Heart right ventricle (tissue), 16 donors: ENCODE results near the gene CRYBA1. TPM values are rescaled to one million over a fixed set of nuclear protein-coding genes. Genes with fewer than 3 reads are reported as not detected.

Source experiments
- ATAC-seq, 8 donors: fragments of 200-7000 bp; cut with Tn5 transposase; one replicate each; pipeline ENCODE4 v1.9.1; 2020; ENCODE audit warnings: mild to moderate bottlenecking in 8 of 8, moderate library complexity in 8 of 8, moderate number of reproducible peaks in 1 of 8
- DNase-seq, 2 donors: peaks; one replicate each; pipeline ENCODE4 v3.0.0-alpha.2; 2020
- H3K27ac ChIP-seq, 10 donors: fragments of 200-600 bp; sonication (generic) in 2 of 10; one replicate each; pipeline versions ENCODE4 v1.5.0 to v1.8.0; 2020 to 2022; ENCODE audit warnings: mild to moderate bottlenecking in 3 of 10
- H3K27me3 ChIP-seq, 7 donors: fragments of 200-600 bp; one replicate each; pipeline ENCODE4 v1.8.0; 2021 to 2022; ENCODE audit warnings: mild to moderate bottlenecking in 2 of 7
- H3K36me3 ChIP-seq, 9 donors: fragments of 200-600 bp; sonication (generic) in 1 of 9; one replicate each; pipeline versions ENCODE4 v1.5.0 to v1.8.0; 2020 to 2022; ENCODE audit warnings: mild to moderate bottlenecking in 2 of 9
- H3K4me1 ChIP-seq, 9 donors: fragments of 200-600 bp; sonication (generic) in 1 of 9; one replicate each; pipeline versions ENCODE4 v1.5.0 to v1.8.0; 2020 to 2022; ENCODE audit warnings: mild to moderate bottlenecking in 4 of 9
- H3K4me3 ChIP-seq, 10 donors: fragments of 200-600 bp; sonication (generic) in 2 of 10; one replicate each; pipeline versions ENCODE4 v1.5.0 to v1.8.0; 2020 to 2022; ENCODE audit warnings: mild to moderate bottlenecking in 7 of 10, moderate library complexity in 2 of 10
- H3K9me3 ChIP-seq, 11 donors: fragments of 200-600 bp in 10 of 11; sonication (generic) in 2 of 11; one replicate each; pipeline versions ENCODE4 v1.5.0 to v1.8.0; 2013 to 2022; ENCODE audit warnings: mild to moderate bottlenecking in 2 of 11, control low read depth in 1 of 11, moderate library complexity in 1 of 11
- WGBS, 2 donors: extraction: QIAGEN DNeasy Blood & Tissue Kit; methylation state at CpG; one replicate each; pipeline ENCODE4 v1.1.7; 2013; ENCODE audit warnings: inconsistent platforms in 1 of 2; 5-methylcytosine and 5-hydroxymethylcytosine counted together
- intact Hi-C, 10 donors: fragments of 100-400 bp; cut with DNase I; formaldehyde crosslinking; loops; one replicate each; pipeline versions ENCODE4 v1.11.1 to v1.14.2; 2022
- polyA plus RNA-seq, 2 donors: library from polyadenylated mRNA; stranded (reverse); fragments of 200-250 nt; gene quantifications; one replicate each; pipeline ENCODE4 v1.2.3, GENCODE V29; 2013
- total RNA-seq, 10 donors: library from RNA; stranded (reverse); fragmentation: NEBNext Ultra II Directional in 3 of 10; extraction: Animal tissue kit (Norgen Biotek cat#: 25700) in 3 of 10; gene quantifications; one replicate each; pipeline versions ENCODE4 v1.2.1 to v1.2.4, GENCODE V29; 2021 to 2023
- TF ChIP-seq, protein P1 (sequence below), 9 donors: fragments of 200-600 bp; sonication (generic) in 2 of 9; IDR thresholded peaks; one replicate each; pipeline versions ENCODE4 v1.5.0 to v1.8.0; 2021 to 2022; ENCODE audit warnings: antibody characterized with exemption in 9 of 9, mild to moderate bottlenecking in 5 of 9, moderate library complexity in 1 of 9
- donor health status: Arrhythmogenic right ventricular cardiomyopathy.
- donor health status: ischemic (EF 13 %, LVEDD 7.1; RV severe dilation, severe dysfunction).
- donor health status: healthy with polysubstance abuse.
- donor health status: DM: no; HTN: yes; CAD: no.
- donor health status: DM: no; HTN: no; CAD: no.
- donor health status: ischemic (EF 25% LVEDD 6.9; RV normal size, moderate dysfunction).
- donor health status: ischemic (EF 25% LVEDD 5.7; RV mildly dilated, moderate dysfunction).
- donor health status: healthy.
- donor health status: DM: yes; HTN: yes; CAD: no.
- donor health status: Ischemic cardiomyopathy.
- donor health status: ischemic (EF 35%, LVEDD 5.7; RV mildly dilated, moderate dysfunction).
- donor health status: nonischemic (EF 11% LVEDD 7.7; RV severe dilation, severe dysfunction).
- donor health status: DM: yes; HTN: yes; CAD: no.
- donor health status: PGD.
- donor health status: ischemic (EF 29% LVEDD 5.4; RV normal size, mild dysfunction).
- donor health status: nonischemic (EF 23%, LVEDD 6.1; RV moderate dilation, normal function).

Gene CRYBA1
- total and polyA plus RNA-seq, 12 donors: not detected

DNA sequence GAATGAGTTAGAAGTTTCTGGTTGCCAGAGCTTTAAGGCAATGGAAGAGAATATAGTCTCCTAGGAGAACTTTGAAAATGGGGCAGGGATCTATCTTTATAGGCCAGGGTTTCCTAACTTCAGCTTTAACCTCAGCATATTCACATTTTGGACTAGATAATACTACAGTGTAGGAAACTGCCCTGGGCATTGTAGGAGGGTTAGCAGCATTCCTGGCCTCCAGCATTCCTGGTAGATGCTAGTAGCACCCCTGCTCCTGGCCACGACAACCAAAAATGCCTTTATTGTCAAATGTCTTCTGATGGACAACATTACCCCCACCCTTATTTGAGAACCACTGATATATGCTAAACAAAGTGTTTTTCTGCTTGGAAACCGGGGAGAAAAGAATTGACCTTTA, 38.7 kb upstream of the CRYBA1 start:
- intact Hi-C loops: no loop called here
- Histone ChIP-seq H3K4me1 (peaks cover 0 to 12% (median 0%) of the 10 kb centered on the region in 9 donors), H3K27ac (no peak overlapping the region), H3K9me3 (no peaks in the 10 kb centered on the region), H3K36me3 (no peaks in the 10 kb centered on the region), H3K4me3 (no peak overlapping the region), H3K27me3 (no peaks in the 10 kb centered on the region)
- ATAC-seq (no peak), DNase-seq (no peak)
- TF ChIP-seq, protein P1, sequence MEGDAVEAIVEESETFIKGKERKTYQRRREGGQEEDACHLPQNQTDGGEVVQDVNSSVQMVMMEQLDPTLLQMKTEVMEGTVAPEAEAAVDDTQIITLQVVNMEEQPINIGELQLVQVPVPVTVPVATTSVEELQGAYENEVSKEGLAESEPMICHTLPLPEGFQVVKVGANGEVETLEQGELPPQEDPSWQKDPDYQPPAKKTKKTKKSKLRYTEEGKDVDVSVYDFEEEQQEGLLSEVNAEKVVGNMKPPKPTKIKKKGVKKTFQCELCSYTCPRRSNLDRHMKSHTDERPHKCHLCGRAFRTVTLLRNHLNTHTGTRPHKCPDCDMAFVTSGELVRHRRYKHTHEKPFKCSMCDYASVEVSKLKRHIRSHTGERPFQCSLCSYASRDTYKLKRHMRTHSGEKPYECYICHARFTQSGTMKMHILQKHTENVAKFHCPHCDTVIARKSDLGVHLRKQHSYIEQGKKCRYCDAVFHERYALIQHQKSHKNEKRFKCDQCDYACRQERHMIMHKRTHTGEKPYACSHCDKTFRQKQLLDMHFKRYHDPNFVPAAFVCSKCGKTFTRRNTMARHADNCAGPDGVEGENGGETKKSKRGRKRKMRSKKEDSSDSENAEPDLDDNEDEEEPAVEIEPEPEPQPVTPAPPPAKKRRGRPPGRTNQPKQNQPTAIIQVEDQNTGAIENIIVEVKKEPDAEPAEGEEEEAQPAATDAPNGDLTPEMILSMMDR (IDR thresholded peaks at IDR 0.05): no peak
- 91 to 96% methylated on average over 2 of the region's 2 CpGs for WGBS, 2 donors

DNA sequence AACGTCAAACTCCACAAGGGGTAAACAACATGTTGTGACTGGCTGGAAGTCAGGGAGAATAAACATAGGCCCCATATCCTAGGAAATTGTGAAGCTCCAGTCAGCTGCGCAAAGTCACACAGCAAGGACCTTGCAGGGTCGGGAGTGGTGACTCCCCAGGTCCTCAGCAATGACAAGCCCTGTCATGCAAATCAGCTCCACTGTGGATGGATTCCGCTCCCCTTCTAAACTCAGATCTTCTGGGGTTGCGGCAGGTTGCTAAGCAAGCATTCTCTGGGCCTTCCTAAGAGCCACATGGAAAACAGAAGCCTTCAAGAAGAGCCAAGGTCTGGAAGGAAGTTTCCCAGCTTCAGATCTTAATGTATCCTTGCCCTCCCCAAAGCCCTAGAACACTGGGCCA, 37.6 kb upstream of the CRYBA1 start:
- Histone ChIP-seq H3K4me3 (no peak overlapping the region), H3K4me1 (peaks cover 0 to 12% (median 0%) of the 10 kb centered on the region in 9 donors), H3K27me3 (no peaks in the 10 kb centered on the region), H3K36me3 (no peaks in the 10 kb centered on the region), H3K9me3 (no peaks in the 10 kb centered on the region), H3K27ac (no peak overlapping the region)
- intact Hi-C loops: no loop called here
- TF ChIP-seq, protein P1 (IDR thresholded peaks at IDR 0.05): no peak
- WGBS, 2 donors: 90 to 93% methylated on average over 5 of the region's 5 CpGs
- DNase-seq: no peak
- no peak for ATAC-seq

DNA sequence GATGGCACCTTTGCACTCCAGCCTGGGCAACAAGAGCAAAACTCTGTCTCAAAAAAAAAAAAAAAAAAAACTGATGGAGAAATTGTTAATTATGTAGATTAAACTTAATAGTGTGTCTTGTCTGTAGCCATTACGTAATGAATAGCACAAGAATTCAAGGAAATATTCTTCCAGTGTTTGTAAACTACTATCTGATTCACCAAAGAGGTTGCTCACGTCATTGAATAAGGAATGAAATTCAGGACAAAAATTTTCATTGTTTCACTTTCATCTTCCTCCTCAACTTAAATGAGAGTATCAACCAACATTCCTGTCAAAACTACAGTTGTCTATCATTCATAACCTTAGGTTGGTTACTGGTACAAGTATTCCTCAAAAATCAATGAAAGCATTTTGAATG, 35.8 kb upstream of the CRYBA1 start:
- H3K27me3 ChIP-seq: no peaks in the 10 kb centered on the region
- H3K4me3 ChIP-seq: no peak overlapping the region
- no peak for DNase-seq
- no peak overlapping the region for H3K27ac ChIP-seq
- no peak for ATAC-seq
- no peaks in the 10 kb centered on the region for H3K9me3 ChIP-seq
- TF ChIP-seq, protein P1 (IDR thresholded peaks at IDR 0.05): no peak
- 83 to 85% methylated on average over 2 of the region's 2 CpGs for WGBS, 2 donors
- H3K36me3 ChIP-seq: no peaks in the 10 kb centered on the region
- intact Hi-C loops: loop anchor here in 1 of 10 donors (10.0 kb wide), 1 partner anchor 256 kb away; the partner anchor contains the start of gene PHF12
- peaks cover 0 to 5% (median 0%) of the 10 kb centered on the region in 9 donors for H3K4me1 ChIP-seq

DNA sequence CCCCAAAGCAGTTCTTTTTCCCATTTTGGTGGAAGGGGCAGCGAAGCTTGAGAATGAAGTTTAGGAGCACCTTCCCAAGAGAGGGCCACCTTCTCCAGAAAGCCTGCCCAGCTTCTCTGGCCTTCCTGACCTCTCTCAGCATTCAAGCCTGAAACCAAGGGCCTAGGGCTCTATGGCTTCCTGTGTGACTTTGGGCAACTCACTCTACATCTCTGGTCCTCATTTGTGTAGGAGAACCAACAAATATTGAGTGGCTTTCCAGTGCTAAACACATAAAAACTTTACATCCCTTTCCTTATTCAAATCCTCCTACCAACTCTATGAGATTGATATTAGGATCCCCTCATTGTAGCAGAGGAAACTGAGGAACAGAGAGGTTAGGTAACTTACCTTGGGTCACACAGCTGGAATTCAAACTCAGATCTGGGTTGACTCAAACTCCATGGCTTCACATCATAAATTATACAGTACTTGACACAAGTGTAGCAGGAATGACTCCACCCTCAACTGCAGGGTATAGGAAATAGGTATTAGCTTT, 34.5 kb upstream of the CRYBA1 start:
- TF ChIP-seq, protein P1 (IDR thresholded peaks at IDR 0.05): no peak
- 100% methylated on average over 1 of the region's 1 CpG for WGBS, 2 donors
- intact Hi-C loops: loop anchor here in 1 of 10 donors (10.0 kb wide), 1 partner anchor 257 kb away; the partner anchor contains the start of gene PHF12
- Histone ChIP-seq H3K27ac (no peak overlapping the region), H3K4me1 (peaks cover 0 to 5% (median 0%) of the 10 kb centered on the region in 9 donors), H3K9me3 (no peaks in the 10 kb centered on the region), H3K27me3 (no peaks in the 10 kb centered on the region), H3K4me3 (no peak overlapping the region), H3K36me3 (no peaks in the 10 kb centered on the region)
- DNase-seq (no peak), ATAC-seq (no peak)
